GM19193 (cell line): ENCODE data around the gene B3GAT1.

Experiments
- POLR2A ChIP-seq: IDR thresholded peaks from 4 replicates; pipeline ENCODE4 v1.6.1; 2011; ENCODE audit not compliant: insufficient read depth, insufficient read length; ENCODE audit errors: extremely low read depth

The B3GAT1 gene

GRCh38 chr11:134412203-134413042 is at the start of gene B3GAT1:
Gene B3GAT1 (minus strand): TSS chr11:134412242. CDS start chr11:134387659, 24,583 bp downstream.
- TF ChIP-seq POLR2A: no peak

- TF ChIP-seq POLR2A: no peak
Observed at GRCh38 chr11:134461621-134462020, 49.6 kb upstream of the B3GAT1 start.

- no peak for TF ChIP-seq POLR2A
Observed at GRCh38 chr11:134460881-134461280, 48.8 kb upstream of the B3GAT1 start.

GRCh38 chr11:134460062-134460561 is 48.1 kb upstream of the B3GAT1 start:
- TF ChIP-seq POLR2A: no peak

GRCh38 chr11:134459246-134460061 is 47.4 kb upstream of the B3GAT1 start:
- TF ChIP-seq POLR2A: no peak

- TF ChIP-seq POLR2A: no peak
Observed at GRCh38 chr11:134455516-134455915, 43.5 kb upstream of the B3GAT1 start.

GRCh38 chr11:134454146-134454690 is 42.2 kb upstream of the B3GAT1 start:
- no peak for TF ChIP-seq POLR2A

GRCh38 chr11:134453441-134453840 is 41.4 kb upstream of the B3GAT1 start:
- TF ChIP-seq POLR2A: no peak

- no peak for TF ChIP-seq POLR2A
Observed at GRCh38 chr11:134452838-134453155, 40.8 kb upstream of the B3GAT1 start.

GRCh38 chr11:134452026-134452837 is 40.2 kb upstream of the B3GAT1 start:
- TF ChIP-seq POLR2A: no peak

GRCh38 chr11:134450186-134450585 is 38.1 kb upstream of the B3GAT1 start:
- TF ChIP-seq POLR2A: no peak

GRCh38 chr11:134449713-134450112 is 37.7 kb upstream of the B3GAT1 start:
- no peak for TF ChIP-seq POLR2A

- TF ChIP-seq POLR2A: no peak
Observed at GRCh38 chr11:134449051-134449450, 37.0 kb upstream of the B3GAT1 start.

- TF ChIP-seq POLR2A: no peak
Observed at GRCh38 chr11:134447696-134448095, 35.7 kb upstream of the B3GAT1 start.
